Stimulated activated CD8-positive, alpha-beta memory T cell treated with anti-CD3 and anti-CD28 coated beads, Interleukin-4, amount 100 ng/mL, for 1 hour (primary cell): ENCODE data around the gene VAV2.
"Not testable (repeated sequence)": the region's sequence is repeated elsewhere in the genome, so short reads cannot be mapped to it uniquely, and the experiment has no call there.

Experiments
- DNase-seq, 2 donors: peaks; one replicate each; pipeline ENCODE4 v3.0.0-alpha.2; 2020; ENCODE audit warnings: low read depth in 2 of 2, low spot score in 1 of 2

Gene VAV2

DNA sequence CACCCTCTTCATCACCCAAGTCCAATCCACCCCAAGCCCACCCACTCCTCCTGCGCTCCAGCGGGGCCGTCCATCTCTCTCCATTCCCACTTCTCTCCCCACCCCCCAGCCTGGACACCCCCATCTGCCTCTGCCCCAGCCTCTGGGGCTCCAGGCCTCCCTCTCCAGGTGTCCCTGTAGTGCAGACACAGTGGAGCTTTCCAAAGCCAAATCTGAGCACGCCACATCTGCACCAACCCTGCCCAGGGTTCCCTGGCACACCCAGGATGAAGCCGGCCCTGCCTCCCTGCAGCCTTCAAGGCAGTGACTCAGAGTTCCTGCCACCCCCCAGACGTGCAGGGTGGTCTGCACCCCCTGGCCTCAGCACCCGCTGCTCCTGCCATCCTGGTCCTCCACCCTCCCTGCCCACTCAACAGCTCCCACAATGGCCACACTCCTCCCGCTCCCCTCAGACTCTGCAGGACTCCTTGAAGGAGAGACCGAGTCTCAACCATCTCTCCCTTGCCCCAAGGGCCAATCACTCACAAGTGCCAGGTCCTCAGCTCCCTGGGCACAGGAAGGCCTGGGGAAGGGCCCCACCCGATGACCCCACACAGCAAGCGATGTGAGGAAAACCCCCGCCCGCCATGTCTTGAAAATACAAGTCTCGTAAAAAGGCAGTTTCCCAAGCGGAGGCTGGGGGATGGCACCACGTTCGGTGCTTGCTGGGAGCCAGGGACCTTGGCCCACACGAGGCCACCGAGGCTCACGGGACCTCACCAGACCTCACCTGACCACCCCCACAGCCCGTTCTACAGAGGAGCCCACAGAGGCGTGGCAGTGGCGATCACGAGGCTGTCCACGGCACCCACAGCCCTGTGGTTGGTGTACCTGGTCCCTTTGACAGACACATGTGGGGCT, 22.2 kb downstream of the VAV2 start:
- DNase-seq = no peak

DNA sequence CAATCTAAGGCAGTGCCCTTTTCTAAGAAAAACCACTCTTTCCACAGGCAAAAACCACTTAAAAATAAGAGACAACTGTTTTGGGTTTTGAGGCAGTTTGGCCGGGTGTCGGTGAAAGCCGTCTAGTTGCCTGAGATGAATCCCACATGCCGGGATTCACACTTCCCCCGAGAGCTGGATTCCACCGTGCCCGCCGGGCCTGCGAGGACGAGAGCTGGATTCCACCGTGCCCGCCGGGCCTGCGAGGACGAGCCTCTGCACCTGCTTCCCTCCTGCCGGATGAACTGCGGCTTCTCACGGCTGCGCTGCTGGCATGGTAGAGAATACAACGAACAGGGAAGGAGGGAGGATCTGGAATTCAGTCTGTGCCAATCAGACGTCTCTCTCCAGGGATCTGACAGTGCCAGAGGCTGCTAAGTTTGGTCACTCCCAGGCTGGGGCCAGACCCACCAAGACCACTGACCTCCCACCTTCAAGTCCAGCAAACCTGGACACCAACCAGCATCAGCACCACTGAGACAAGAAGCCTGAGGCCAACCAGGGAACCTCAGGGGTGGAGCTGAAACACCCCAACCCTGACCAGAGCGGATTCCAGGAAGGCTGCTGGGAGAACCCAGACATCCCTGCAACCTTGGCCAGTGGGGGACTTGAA, 23.0 kb downstream of the VAV2 start:
- DNase-seq = no peak

DNA sequence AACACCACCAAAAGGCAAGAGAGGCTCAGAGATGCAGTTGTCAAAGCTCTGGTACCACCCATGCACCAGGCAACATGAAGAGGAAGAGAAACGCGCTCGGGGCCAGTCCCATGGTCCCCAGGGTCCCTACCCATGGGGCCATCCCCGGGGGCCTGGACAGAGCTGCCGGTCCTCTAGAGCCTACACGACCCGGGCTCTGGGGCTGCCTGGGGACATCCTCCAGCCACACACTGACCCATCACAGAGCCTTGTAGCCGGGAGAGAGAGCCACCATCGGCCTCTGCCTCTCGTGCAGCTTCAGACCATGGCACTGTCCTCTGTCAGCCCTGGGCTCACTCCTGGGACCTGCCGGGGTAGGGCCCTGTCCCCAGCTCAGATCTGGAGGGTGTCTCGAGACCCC, 23.7 kb downstream of the VAV2 start:
- no peak for DNase-seq

- no peak for DNase-seq
Observed at GRCh38 chr9:133967024-133967741, 24.9 kb downstream of the VAV2 start.

GRCh38 chr9:133964463-133964862, 27.7 kb downstream of the VAV2 start:
- no peak for DNase-seq

- DNase-seq = no peak
Observed at GRCh38 chr9:133963166-133963565, 29.0 kb downstream of the VAV2 start.

GRCh38 chr9:133962341-133962740, 29.8 kb downstream of the VAV2 start:
- DNase-seq = no peak

DNA sequence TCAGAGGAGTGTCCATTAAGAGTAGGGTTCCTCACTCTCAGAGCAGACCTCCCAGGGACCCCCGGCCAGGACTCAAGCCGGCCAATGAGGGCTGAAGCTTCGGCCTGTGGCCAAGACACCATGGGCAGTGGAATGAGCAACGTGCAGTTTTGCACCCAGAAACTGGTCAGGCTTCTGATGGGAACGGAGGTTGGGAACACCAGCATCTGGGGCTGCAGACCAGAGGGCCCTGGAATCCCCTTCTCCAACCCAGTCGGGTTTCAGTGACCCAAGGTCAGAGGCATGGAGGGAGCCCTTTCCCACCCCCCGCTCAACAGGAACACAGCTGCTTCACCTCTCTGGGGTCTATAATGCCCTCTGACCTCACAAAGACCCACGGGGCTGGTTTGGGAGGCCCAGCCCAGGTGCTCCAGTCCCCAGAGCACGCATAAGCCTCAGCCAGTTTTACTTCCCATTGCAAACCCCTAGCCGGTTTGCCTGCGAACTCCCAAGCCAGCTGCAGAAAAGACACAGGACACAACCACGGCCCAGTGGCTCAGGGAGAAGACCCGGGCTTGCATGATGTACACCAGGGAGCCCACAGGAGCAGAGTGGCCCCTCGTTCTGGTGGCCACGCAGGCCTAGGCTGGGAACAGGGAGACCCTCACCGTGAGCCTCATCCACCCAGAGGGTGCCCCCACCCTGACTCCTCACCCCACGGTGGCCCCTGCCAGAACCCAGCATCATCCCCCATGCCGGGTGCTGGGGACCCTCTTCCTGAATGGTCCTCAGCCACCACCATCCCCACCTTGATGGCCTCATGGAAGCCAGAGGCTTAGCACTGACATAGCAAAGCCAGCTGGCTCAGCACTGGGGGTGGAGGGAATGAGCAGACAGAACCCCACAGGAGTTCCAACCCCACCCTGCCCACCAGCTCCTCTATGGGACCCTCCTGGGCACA, 30.6 kb downstream of the VAV2 start:
- no peak for DNase-seq

GRCh38 chr9:133960568-133961129, 31.5 kb downstream of the VAV2 start:
- DNase-seq = no peak

- no peak for DNase-seq
Observed at GRCh38 chr9:133959966-133960567, 32.1 kb downstream of the VAV2 start.

- DNase-seq = no peak
Observed at GRCh38 chr9:133959171-133959570, 33.0 kb downstream of the VAV2 start.

- DNase-seq = no peak
Observed at GRCh38 chr9:133958756-133959155, 33.4 kb downstream of the VAV2 start.

DNA sequence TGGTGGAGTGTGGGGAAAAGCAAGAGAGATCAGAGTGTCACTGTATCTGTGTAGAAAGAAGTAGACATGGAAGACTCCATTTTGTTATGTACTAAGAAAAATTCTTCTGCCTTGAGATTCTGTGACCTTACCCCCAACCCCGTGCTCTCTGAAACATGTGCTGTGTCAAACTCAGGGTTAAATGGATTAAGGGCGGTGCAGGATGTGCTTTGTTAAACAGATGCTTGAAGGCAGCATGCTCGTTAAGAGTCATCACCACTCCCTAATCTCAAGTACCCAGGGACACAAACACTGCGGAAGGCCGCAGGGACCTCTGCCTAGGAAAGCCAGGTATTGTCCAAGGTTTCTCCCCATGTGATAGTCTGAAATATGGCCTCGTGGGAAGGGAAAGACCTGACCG, 34.4 kb downstream of the VAV2 start:
- DNase-seq = not testable (repeated sequence)

- no peak for DNase-seq
Observed at GRCh38 chr9:133957328-133957727, 34.8 kb downstream of the VAV2 start.

GRCh38 chr9:133956520-133957076, 35.5 kb downstream of the VAV2 start:
- no peak for DNase-seq

DNA sequence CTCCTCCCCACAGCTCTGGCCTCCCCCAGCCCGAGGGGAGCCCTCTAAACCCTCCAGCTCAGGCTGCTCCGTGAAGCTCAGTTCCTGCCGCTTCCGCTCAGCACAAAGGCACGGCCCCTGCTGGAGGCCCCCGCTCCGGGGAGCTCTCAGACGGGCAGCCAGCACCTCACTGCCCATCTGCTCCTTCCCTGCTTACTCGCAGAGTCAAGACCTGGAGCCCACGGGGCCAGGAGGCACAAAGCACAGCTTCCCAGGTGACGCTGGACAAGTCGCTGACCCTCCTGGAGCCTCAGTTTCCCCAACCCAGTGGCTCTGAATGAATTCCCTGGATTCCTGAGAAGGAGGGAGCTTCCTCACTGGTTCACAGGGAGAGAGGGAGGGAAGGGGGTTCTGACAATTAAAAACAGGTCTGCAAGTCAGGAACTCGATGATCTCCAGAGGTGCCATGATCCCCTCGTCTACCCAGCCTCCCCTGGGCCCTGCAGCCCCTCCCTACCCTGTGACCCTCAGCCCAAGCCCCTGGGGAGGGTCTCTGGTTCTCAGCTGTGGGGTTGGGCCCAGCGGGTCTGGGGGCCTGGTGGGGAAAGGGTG, 36.2 kb downstream of the VAV2 start:
- no peak for DNase-seq

DNA sequence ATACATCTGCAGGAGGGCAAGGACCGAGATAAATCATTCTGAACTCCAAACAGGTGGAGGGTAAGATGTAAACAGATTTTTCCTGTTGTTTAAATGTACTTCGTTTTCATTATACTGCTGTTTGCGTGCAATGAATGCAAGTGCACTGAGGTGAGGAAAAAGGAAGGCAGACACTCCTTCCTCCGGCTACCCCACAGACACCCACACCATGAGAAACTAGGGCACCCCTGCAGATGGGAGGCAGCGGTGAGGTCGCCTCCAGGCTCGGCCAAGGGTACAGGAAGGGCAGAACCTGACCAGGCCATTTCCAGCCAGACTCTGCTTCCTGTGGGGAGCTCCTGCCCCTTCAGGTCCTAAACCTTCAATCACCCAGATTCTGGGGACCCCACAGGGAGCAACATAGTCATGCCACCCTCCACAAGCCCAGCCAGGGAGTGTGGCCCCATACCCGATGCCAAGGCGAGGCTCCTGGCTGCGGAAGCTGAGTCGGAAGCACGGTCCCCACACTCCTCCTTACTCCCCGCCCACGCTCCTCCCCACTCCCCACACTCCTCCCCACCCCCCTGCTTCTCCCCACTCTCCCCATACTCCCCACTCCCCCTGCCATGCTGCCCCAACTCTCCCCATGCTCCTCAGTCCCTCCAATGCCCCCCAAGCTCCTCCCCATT, 37.1 kb downstream of the VAV2 start:
- DNase-seq = no peak

DNA sequence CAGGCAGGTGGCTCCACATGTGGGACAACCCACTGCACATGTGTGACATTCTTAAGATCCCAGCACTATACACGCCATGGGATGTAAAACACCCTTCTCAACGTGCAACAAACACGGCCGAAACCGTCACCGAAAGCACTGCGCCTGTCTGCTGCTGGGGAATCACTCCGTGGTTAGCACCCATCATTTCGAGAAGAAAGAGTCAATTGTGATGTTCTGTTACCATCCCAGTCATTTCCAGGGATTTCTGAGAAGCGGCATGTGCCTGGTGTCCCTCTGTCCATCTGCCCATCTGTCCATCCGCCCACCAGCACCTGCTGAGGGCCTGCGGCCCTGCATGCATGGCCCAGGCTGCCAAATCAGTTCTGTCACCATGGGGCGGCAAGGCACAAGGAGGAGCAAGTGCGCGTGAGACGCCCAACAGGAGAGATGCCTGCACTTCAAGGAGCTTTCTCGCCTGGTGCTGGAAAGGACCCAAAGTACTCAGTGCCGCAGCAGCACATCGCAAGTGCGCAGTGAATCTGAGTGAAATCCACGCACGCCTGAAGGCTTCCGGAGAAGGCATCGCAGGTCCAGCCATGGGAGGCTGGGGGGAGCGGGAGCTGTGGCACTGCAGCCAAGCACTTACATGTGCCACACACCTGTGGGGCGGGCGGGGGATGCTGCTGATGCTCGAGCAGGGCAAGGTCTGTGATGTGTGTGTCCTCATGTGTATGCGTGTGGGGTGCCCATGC, 38.0 kb downstream of the VAV2 start:
- DNase-seq = no peak
